HK-2 (cell line): Measurements from ENCODE around the gene NCOA1.
"Not testable (repeated sequence)": the region's sequence is repeated elsewhere in the genome, so short reads cannot be mapped to it uniquely, and the experiment has no call there.

ENCODE experiments used
- DNase-seq: peaks from one replicate; pipeline ENCODE4 v3.0.0-alpha.2; 2018; ENCODE audit not compliant: unreplicated experiment

NCOA1 gene

DNA sequence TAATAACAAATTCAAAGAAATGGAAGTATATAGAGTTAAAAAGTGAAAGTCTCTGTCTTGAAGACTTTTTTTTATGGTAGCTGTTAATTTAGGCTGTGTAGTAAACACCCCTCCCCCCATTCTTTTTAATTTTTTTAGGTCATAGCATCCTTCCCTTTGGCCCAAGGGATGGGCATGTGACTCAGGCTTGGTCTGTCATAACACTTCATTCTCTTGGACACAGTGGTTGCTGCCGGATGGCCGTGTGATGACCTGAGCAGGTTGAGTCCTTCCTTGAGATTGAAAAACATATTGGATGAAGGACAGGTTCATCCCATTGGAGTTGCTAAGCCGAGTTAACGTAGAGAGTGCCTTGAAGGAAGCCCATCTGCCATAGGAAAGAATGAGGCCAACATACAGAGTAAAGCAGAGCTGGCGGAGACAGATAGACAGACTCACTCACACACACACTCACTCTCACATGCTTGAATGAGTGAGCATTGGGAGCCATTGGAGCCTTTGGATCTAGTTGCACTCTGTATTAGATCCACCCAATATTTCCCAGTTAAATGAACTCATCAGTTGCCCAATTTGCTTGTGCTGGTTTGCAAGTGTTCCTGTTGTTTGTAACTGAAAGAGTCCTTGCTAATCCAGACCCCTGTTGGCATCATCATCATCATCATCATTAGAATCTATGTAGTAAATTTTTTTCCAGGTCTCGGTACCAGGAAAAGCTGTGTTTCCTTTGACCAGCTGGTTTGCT is 14.7 kb downstream of the NCOA1 start:
- DNase-seq = no peak

DNA sequence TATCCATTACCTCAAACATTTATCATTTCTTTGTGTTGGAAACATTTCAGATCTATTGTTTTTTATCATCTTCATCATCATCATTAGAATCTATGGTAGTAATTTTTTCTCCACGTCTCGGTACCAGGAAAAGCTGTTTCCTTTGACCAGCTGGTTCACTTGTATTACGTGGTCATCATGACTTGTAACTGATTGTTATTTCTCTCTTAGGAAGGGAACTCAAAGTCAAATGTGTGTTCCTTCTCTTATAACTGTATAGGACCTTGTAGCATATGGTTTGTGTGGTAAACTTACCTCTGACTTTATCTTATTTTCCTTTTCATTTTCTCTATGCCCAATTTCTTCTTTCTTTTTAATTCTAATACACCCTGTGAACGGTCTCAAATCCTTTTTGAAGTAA is 16.5 kb downstream of the NCOA1 start:
- no peak for DNase-seq

DNA sequence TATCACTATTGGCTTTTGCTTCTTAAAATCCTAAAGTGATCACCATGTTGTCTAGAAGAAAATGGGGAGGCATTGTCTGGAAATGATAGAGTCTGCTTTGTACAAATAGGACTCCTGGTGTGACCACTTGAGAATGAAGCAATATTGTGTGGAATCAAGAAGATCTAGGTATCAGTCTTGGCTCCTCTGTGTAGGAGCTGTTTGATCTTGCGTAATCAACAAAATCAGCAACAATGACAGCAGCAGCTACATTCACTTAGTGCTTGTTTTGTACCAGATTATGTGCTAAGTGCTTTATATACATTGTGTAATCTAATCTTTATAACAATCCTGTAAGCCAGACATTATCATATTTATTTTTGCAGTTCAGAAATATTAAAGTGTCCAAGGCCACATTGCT is 17.8 kb downstream of the NCOA1 start:
- no peak for DNase-seq

DNA sequence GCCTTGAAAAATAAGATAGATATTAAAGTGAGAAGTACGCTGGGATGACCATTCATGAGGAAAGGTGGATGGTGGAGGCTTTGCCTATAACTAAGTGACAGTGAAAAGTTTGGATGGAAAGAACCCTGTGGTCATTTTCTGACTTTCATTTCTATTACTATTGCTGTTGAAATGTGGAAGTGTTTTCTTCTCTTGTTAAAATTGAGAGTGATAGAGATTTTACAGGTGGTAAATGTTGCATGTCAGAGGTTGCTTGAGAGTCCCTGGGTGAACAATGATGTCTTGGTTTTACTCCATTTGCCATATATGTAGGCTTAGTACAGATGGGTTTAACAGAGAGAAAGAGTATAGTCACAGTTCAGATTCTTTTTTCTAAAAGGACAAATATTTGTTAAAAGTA is 18.4 kb downstream of the NCOA1 start:
- DNase-seq = no peak

DNA sequence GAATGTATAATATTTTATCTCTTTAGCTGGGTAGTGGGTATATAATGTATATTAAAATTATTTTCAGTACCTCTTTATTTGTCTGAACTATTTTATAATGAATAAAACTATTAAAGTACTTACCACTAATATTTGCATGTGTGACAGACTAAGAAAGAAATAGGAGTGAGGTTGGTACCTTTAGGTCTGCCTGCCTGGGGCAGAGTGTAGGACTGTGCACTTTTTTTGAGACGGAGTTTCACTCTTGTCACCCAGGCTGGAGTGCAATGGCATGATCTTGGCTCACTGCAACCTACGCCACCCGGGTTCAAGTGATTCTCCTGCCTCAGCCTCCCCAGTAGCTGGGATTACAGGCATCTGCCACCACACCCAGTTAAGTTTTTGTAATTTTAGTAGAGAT is 18.8 kb downstream of the NCOA1 start:
- DNase-seq = no peak

DNA sequence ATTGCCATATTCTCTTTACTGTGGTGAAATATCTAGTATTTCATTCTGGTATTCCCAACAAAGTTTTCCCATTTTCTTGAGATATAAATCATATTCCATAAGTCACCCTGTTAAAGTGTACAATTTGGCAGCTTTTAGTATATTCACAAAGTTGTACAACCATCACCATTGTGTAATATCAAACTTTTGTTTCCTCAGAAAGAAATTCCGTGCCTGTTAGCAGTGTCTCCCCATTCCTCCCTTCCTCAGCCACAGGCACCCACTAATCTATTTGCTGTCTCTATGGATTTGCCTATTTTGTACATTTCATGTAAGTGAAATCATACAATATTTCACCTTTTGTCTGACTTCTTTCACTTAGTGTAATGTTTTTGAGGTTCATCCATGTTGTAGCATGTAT is 19.7 kb downstream of the NCOA1 start:
- no peak for DNase-seq

DNA sequence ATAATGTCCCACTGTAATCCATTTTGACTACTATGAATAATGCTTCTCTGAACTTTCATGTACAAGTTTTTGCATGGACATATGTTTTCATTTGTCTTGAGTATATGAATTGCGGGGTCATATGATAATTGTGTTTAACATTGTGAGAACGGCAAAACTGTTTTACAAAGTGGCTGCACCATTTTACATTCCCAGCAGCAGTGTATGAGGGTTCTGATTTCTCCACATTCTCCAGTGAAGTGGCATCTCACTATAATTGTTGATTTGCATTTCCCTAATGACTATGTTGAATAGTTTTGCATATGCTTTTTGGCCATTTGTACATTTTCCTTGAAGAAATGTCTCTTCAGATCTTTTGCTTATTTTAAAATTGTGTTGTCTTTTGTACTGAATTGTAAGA is 20.1 kb downstream of the NCOA1 start:
- no peak for DNase-seq

DNA sequence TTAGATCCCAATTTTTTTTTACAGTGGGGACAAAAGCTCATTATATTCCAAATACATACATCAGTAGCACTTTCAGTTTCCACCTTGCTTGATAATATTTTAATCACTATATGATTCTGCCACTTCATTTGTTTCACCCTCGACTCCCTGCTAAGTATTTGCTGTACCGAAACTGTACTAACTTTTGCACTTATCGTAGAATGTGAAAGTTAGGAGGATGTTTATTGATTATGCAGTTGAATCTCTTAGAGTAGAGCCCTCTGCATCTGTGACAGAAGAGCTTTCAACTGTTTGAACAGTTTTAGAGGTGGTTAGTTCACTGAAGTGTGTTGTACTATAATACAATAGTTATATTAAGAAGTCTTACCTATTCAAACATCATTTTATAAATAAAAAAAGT is 20.8 kb downstream of the NCOA1 start:
- no peak for DNase-seq

DNA sequence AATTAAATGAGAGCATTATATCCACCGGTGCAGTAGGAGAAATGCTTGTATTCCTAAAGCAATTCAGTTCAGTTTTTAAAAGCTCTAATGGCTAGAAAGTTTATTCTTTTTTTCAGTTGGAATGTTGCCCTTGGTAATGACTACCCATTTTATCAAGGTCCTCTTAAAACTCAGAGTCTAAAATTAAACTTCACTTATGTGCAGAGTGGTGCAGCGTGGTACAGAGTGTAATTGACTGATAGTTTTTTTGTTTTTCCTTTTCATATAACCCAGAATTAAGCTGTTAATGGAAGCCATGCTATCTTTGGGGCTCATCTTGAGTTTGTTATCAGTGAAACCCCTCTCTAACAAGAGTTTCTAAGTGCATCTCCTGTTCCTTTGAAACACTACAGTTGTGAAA is 21.4 kb downstream of the NCOA1 start:
- DNase-seq = no peak

DNA sequence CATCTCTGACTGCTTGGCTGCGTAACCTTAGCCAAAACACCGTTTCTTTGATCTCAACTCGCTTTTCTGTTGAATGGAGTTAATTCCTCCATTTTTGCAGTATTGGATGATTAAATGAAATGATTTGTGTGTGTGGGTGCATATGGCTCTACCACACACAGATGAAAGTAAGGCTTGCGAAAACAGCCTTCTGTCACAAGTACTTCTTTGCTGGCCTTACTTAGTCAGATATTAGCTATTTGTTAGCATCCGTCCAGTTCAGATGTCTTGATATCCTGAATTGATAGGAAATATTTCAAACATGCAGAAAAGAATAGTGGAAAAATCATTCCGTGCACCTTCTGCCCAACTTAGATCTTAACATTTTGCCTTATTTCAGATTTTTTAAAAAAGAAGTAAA is 21.8 kb downstream of the NCOA1 start:
- DNase-seq = no peak

DNA sequence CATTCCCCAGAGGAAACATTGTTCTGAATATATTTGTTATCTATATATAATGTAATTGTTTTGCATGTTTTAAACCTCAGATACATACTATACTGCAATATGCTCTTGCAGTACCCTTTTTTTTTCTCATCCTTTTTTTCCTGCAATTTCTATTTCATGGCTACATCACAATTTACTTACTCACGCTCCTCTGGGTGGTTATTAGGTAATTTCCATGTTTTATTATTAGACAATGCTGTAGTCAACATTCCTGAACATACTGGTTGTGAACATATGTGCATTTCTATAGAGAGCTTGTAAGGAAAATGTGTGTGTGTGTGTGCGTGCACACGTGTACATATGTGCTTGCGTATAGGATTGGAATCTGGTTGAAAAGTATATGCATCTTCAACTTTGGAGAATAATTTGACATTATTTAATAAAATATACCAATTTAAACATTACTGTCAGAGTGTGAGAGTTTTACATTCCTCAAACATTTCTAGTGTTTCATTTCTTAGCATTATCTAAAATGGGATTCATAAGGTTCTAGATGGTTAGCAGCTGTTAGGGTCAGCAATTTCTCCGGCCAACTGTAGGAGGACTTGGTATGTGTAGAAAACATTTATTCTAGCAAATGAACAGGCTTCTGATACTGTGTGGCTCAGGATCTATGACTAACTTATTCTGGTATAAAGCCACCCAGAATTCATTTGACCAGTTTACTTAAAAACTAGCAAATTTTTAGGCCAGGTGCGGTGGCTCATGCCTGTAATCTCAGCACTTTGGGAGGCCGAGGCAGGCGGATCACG is 22.4 kb downstream of the NCOA1 start:
- no peak for DNase-seq

DNA sequence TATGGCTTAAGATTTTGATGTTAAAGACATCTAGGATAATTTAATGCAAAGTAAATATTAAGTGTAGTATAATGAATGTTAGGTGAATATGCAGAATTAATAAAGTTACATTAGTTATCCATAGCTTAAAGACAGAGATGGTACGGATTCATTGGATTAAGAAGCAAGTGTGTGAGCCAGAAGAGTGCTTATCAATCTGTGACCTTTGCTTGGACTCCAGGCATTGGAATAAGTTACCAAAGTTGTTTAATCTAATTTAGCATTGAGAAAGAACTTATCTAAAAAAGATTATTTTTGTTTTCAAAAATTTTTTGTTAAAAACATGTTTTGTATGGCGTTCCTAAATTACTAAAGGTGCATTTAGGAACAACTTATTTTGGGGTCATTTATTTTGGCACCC is 23.8 kb downstream of the NCOA1 start:
- DNase-seq = no peak

DNA sequence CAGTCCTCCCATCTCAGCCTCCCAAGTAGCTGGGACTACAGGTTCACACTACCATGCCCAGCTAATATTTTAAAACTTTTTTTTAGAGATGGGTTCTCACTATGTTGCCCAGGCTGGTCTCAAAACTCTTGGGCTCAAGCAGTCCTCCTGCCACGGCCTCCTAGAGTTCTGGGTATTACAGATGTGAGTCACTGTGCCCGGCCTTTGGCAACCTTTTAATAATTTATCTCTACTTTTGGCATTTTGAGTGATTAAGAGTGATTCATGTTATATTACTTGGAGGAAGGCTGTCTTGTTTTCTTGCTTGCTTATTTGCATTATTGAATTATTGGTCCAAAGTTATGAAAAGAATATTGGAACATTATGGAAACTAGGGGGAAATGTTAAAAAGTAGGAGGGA is 24.3 kb downstream of the NCOA1 start:
- peak; percentile 21 for DNase-seq

DNA sequence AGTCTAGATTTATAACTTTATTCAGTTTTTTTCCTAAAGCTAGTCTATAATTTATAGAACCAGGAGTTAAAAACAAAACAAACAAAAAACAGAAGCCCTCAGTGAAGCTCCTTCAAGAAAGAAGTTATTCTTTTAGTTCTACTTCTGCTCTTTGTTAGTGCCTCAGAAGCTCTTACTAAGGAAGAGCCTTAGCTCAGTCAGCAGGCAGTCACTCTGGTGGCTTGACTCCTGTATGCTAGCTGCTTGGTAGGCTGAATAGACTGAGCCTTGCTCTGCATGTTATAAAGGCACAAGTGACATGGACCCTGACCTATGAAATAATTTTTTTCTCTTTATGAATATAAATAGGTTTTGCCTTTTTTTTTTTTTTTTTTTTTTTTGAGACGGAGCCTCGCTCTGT is 24.8 kb downstream of the NCOA1 start:
- DNase-seq = no peak

DNA sequence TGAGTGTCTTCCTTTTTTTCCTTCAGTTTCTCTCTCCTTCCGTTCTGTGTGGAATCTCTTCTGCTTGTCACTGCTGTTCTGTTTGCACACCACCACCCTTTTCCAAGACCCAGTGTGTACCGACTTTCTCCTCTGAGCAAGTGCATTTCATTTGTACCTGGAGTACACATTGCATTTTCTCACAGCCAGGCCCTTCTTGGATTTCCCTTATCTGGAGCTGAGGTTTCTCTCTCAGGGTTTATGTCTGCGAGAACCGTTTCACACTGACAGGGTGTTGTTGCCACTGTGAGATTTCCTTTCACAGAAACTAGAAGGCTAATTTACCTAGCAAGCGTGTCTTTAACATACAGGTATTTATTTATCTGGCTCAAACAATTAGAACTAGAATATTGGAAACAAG is 26.2 kb downstream of the NCOA1 start:
- DNase-seq = no peak

DNA sequence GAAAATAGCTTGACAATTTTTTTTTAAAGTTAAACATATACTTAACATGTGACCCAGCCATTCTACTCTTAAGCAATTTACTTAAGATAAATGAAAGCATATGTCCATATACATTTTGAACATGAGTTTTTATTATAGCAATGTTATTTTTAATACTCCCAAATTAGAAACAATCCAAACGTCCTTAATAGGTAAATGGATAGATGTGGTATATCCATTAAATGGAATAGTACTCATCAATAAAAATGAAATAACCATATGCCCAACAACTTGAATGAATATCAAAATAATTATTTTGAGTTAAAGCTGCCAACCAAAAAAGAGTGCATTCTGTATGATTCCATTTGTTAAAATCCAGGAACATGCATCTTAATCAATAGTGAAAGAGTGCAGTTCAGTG is 29.1 kb downstream of the NCOA1 start:
- no peak for DNase-seq

DNA sequence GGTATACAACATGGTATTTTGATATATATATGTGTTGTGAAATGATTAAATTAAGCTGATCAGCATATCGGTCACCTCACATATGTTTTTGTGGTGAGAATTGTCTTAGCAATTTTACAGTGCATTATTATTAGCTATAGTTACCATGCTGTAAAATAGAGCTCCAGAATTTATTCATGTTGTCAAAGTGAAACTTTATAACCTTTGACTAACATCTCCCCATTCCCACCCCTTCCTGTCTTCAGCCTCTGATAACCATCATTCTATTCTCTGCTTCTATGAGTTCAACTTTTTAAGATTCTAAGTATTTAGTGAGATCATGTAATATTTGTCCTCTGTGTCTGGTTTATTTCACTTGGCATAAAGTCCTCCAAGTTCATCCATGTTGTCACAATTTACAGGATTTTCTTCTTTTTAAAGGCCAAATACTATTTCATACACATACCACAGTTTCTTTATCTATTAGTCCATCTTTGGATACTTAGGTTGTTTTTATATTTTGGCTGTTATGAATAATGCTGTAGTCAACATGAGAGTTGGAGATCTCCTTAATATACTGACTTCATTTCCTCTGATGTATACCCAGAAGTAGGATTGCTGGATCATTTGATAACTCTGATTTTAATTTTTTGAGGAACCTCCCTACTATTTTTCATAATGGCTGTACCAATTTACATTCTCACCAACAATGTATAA is 30.3 kb downstream of the NCOA1 start:
- DNase-seq = no peak

DNA sequence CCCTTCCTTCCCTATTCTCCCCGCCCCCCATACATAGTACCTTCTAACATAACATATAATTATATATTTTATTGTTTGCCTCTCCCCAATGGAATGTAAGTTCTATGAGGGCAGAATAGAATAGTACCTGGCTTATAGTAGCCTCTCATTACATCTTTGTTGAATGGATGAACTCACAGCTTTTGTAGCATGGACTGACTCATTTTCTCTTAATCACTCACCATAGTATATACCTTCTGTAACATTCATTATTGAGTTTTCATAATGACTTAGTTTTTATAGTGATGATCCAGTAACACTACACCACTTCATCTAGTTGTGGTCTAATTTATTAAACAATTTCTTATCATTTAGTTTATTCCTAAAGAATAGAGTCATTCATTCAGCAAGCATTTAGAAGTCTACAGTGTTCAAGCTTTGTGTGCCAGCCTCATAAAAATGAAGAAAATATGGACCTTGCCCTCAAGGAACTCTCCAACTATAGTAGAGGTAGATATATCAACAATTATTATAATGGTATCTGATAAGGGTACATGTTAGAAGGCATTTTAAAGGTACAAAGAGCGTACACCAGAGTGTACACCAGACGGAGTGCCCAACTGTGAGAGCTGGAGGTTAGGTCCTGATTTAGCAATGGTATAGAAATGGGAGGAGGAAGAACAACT is 31.1 kb downstream of the NCOA1 start:
- DNase-seq = no peak

DNA sequence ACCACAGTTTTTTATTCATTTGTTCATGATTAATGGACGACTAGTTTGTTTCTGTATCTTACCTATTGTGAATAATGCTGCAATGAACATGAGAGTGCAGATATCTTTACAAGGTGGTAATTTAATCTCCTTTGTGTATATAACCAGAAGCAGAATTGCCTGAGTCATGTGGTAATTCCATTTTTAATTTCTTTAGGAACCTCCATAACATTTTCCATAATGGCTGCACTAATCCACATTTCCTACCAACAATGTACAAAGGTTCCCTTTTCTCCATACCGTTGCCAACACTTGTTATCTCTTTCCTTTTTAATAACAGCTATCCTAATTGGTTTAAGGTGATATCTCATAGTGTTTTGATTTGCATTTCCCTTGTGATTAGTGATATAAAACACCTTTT is 36.5 kb downstream of the NCOA1 start:
- DNase-seq = no peak

DNA sequence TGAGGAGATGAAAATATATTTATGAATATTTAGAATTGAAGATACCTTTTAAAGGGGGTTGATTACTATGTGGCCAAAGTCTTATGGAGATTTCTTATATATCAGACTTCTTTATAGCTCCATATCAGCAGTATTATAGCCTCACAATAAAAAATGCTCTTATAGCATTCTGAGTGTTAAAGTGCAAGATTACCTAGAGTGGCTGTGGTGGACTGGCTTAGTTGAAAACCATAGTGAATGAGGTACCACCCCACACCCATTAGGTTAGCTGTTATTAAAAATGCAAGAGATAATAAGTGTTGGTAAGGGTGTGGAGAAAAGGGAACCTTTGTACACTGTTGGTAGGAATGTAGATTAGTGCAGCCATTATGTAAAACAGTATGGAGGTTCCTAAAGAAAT is 39.7 kb downstream of the NCOA1 start:
- DNase-seq = no peak

DNA sequence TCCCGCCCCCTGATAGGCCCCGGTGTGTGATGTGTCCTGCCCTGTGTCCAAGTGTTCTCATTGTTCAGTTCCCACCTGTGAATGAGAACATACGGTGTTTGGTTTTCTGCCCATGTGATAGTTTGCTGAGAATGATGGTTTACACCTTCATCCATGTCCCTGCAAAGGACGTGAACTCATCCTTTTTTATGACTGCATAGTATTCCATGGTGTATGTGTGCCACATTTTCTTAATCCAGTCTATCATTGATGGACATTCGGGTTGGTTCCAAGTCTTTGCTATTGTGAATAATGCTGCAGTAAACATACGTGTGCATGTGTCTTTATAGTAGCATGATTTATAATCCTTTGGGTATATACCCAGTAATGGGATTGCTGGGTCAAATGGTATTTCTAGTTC is 40.6 kb downstream of the NCOA1 start:
- not testable (repeated sequence) for DNase-seq

DNA sequence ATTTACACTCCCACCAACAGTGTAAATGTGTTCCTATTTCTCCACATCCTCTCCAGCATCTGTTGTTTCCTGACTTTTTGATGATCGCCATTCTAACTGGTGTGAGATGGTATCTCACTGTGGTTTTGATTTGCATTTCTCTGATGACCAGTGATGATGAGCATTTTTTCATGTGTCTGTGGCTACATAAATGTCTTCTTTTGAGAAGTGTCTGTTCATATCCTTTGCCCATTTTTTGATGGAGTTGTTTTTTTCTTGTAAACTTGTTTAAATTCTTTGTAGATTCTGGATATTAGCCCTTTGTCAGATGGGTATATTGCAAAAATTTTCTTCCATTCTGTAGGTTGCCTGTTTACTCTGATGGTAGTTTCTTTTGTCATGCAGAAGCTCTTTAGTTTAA is 41.0 kb downstream of the NCOA1 start:
- DNase-seq = not testable (repeated sequence)
